ENCODE measurements around the gene RAD51B.
"Not testable (repeated sequence)": the region's sequence is repeated elsewhere in the genome, so short reads cannot be mapped to it uniquely, and the experiment has no call there.

RAD51B gene

DNA sequence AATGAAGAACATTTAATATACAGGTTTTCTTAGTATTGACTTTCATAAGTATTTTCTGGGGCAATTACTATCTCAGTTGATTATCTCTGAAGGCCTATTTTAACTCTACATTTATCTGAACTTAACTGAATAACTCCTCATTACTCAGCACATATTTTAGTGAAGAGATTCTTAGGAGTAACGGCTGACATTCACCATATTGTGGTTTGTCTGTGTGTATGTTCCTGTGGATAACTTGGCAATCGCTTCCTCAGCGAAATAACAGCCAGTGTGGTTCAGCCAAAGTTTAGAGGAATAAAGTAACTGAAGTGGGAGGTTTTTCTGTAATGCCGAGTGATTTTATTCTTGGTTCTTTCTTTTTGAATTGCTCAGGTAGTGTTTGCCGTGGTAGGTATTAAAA, 168.0 kb downstream of the RAD51B start:
- no peak for DNase-seq

DNA sequence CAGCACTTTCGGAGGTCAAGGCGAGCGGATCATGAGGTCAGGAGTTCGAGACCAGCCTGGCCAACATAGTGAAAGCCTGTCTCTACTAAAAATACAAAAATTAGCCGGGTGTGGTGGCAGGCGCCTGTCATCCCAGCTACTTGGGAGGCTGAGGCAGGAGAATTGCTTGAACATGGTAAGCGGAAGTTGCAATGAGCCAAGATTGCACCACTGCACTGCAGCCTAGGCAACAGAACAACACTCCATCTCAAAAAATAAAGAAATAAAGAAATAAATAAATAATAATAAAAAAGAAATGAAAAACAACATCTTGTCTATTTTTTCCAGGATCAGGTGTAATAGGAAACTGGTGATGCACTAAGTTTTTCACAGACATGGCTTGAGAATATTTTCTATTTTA, 168.6 kb downstream of the RAD51B start:
- not testable (repeated sequence) for DNase-seq

- DNase-seq, result no peak
Measured at GRCh38 chr14:67990576-67990975, 171.0 kb downstream of the RAD51B start.

DNA sequence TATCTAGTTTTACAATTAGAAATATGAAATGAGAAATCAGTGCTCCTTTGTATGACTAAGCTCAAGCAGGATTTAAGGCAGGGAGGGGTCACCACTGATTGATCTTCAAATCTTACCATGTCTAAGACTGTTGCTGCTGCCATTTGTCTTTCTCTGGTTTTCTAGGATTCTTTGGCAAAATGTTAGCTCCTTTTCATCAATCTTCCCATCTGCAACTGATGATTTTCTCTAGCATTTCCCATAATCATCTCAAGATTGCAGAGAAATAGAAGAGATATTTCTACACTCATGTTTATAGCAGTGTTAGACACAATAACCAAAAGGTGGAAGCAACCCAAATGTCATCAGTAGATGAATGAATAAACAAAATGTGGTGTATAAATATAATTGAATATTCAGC, 175.0 kb downstream of the RAD51B start:
- no peak for DNase-seq

- no peak for DNase-seq
Measured at GRCh38 chr14:67996235-67996634, 176.7 kb downstream of the RAD51B start.

- DNase-seq, result no peak
Measured at GRCh38 chr14:67998834-67999233, 179.3 kb downstream of the RAD51B start.

DNA sequence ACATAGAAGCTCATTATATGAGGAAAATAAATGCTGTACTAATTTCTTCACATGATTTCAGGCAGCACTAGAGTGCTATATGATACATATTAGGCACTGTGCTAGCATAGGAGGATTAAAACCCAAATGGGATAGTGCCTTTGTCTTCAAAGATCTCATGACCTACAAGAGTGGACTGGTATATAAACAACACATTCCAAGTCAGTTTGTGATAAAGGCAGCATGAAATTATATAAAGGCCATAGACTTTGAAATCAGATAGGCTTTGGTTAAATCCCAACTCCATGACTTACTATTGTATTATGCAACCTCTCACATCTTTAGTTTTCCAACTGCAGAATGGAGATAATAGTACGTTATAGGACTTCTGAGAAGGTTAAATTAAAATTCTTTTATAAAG, 179.7 kb downstream of the RAD51B start:
- no peak for DNase-seq

DNA sequence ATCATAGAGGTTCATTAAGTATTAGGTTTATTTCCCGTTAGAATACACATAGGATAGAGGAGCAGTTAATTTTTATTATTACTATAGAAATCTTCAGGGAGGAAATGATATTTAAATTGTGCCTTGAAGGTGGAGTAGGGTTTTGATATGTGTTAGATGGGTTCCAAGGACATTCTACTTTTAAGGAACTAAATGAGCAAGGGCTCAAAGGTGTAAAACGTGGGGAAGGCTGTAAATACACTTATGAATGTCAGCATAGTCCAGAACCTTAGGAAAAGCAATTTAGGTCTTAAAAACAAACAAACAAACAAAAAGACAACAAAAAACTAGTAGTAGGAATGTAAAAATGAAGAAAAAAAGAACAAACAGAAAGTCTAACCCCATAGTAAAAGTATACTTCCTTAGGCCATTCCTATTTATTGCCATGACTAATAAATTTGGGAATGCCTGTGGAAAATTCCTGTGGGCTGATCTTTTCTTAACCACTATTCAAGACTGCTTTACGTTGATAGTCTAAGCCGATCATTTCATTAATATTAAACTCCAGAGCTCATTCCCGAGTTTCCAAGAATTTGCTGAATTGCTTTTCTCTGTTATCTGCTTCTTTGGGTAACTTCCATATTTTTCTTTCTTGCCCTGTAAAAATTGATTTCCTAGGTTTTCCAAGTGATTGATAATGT, 180.3 kb downstream of the RAD51B start:
- DNase-seq, result no peak

- no peak for DNase-seq
Measured at GRCh38 chr14:68000511-68000910, 180.9 kb downstream of the RAD51B start.

DNA sequence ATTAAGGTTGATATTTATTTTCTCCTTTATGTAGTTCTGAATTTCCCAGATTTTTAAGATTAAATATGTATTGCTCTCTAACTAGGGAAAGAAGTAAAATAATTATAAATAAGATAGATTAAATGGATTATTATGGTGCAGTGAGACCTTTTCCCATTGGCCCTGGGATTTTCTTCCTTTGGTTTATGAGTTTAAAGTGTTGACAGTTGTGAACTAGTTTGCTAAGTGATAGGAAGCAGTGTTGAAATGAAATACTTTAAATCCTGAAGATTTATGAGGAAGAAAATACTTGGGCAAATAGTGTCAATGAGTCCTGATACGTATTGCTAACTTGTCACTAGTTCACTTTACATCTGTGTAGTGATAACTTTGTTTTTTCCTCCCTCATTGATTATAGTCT, 188.9 kb downstream of the RAD51B start:
- DNase-seq, result no peak

GRCh38 chr14:68011406-68012028, 191.9 kb downstream of the RAD51B start:
- no peak for DNase-seq

GRCh38 chr14:68012871-68013270, 193.3 kb downstream of the RAD51B start:
- no peak for DNase-seq

GRCh38 chr14:68013326-68013725, 193.7 kb downstream of the RAD51B start:
- no peak for DNase-seq

DNA sequence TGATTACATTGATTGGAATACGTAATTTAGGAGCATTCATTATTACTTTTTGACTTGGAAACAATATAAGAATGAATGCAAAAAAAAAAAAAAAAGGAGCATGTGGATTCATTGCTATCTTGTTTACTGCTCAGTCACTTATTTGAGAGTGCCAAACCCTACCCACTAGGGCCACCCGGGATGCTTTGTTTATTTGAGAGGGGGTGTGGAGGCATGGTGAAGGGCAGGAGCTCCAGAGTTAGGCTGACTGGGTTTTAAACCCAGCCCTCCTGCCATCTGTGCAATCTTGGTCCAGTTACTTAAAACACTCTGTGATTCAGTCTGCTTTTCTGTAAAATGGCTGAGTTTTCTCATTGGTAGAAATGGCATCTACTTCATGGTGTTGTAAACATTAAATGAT, 195.2 kb downstream of the RAD51B start:
- no peak for DNase-seq

GRCh38 chr14:68015356-68016254, 196.0 kb downstream of the RAD51B start:
- DNase-seq, result no peak

DNA sequence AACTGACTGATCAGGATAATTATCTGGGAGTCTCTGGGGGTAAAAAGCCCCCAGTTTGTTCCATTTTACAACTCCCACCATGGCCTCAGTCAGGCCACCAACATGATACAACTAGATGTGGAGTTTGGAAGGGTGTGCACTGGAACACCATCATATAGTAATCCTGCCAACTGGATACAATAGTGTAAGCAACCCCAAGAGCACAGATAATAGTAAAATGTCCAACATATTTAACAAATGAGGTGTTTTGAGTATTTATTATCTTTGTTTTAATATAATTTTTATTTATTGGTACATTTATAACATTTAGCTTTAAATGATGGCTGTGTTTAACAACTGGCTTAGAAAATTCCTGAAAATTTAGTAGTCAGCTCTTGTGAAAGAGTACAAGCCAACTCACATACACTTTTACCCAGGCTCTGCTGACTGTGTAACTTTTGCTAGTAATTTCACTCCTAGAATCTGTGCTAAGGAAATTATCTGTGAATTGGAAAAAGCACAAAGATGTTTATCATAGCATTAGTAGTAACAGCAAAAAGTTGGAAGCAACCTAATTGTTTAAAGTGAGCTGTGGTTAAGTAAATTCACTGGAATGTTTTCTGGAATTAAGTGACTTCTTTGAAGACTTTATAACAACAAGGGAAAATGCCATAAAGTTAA, 196.8 kb downstream of the RAD51B start:
- DNase-seq, result no peak

- DNase-seq, result no peak
Measured at GRCh38 chr14:68018598-68018997, 199.0 kb downstream of the RAD51B start.

- DNase-seq, result no peak
Measured at GRCh38 chr14:68020493-68020892, 200.9 kb downstream of the RAD51B start.

DNA sequence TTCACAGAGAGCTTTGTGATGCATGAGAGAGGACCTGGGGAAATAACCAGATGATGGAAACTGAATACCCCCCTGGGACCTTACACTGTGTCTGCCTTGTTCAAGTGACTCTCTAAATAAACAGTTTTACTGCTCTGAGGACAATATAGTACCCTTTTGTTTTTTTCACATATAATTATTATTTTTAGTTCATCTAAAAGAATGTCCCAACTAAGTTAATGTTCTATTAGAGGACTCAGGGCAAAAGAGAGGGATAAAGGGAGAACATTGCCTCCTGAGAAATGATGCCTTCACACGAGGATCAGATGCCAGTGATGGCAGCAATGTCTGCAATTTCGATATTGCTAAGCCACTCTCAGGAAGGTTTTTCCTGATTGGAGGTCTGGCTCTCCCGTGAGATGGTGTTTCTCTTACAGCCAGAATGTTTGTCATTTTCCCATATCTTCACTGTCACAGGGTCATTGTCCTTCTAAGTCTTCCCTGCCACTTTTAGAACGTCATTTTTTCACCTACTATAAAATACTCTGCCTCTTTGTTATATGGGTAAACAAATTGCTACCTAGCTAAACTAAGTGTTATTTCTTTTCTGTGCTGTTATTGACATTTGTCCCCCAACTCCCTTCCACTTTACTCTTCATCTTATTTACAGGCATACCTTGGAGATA, 201.6 kb downstream of the RAD51B start:
- no peak for DNase-seq

GRCh38 chr14:68027276-68027675, 207.7 kb downstream of the RAD51B start:
- no peak for DNase-seq

DNA sequence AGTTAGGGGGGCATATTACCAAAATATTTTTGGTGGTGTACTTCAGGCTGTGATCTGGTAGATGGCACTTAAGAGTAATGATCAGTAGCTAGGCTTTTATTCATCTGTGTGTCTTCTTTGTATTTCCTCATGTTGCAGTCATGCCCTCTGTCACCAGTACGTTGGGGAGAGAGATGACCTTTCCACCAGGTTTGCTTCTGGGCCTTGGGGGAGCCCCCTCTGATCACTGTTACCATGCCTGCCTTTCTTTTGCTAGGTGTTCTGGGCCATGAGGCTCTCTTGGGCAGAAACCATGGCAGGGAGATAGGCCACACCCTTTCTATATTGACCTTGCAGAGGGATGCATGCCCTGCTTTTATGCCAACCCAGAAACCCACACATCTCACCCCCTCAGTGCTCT, 208.5 kb downstream of the RAD51B start:
- no peak for DNase-seq

GRCh38 chr14:68031011-68031410, 211.4 kb downstream of the RAD51B start:
- DNase-seq, result not testable (repeated sequence)

DNA sequence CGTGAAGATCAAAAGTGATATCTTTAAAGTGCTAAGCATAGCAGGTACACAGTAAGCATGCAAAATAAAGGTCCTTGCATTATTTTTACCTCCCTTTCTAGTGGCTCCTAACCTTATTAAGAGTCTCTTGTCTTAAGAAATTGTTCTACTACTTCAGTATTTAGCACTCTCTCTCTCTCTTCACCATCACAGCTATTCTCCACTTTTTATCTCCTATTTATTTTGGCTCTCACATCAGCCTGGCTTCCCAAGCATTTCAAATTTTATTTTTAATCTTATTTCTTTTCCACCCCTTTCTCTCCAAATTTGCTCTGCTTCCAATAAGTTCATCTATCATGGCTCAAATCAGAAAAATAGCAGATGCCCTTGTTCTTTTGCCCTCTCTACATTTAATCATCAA, 212.6 kb downstream of the RAD51B start:
- DNase-seq, result no peak
